ENCODE data around the gene PLIN5. TPM values are rescaled to one million over a fixed set of nuclear protein-coding genes. Genes with fewer than 3 reads are reported as not detected.

The PLIN5 gene
- total and polyA plus RNA-seq, 2 donors: 1.4 to 5.7 TPM

DNA sequence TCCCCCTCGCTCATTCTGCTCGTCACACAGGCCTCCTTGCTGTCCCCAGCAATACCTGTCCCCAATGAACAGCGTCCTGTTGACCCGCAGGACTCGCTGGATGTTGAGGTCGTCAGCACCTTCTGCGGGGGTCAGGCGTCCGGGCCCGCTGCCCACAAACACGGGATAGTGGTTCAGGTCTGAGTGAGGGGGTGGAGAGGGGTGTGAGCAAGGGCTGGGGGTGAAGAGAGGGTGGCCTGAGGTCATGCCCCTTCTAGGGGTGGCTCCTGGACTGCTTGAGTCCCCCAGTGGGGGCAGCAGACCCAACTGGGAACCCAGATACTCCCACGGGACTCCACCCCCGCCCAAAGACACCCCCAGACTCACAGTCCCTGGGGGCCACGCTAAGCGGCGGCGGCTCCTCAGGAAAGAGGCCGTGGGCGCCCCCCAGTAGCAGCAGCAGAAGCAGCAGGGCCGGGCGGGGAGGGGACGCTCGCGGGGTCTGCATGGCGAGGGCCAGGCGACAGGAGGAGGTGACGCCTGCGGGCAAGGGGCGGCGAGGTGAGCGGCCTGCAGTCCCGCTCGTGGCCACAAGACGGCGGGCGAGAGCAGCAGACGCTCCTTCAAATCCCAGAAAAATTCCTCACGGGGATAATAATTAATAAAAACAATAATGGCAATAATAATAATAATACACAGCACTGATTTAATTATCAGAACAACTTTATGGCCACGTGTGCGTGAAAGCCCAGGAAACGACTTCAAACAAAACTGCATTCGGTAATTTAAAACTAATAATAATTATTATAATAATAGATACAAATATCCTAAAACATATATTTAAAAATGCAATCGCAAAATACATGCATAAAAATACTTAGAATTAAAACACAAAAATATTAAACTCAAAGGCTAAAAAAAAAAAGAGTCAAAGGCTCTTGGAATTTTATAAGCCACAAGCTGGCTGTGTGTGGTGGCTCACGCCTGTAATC, 23.2 kb upstream of the PLIN5 start:
- H3K27ac ChIP-seq (ENCODE audit: low read depth): no peak overlapping the region
- H3K4me1 ChIP-seq (ENCODE audit: insufficient read depth): no peaks in the 10 kb centered on the region
- peak overlapping the region; percentile 18 for H3K4me3 ChIP-seq (ENCODE audit: low read depth, low read length)
- 24% methylated on average over 44 of the region's 44 CpGs for WGBS
- H3K36me3 ChIP-seq (ENCODE audit: insufficient read depth): no peaks in the 10 kb centered on the region
- no peak for DNase-seq (ENCODE audit: extremely low spot score)

DNA sequence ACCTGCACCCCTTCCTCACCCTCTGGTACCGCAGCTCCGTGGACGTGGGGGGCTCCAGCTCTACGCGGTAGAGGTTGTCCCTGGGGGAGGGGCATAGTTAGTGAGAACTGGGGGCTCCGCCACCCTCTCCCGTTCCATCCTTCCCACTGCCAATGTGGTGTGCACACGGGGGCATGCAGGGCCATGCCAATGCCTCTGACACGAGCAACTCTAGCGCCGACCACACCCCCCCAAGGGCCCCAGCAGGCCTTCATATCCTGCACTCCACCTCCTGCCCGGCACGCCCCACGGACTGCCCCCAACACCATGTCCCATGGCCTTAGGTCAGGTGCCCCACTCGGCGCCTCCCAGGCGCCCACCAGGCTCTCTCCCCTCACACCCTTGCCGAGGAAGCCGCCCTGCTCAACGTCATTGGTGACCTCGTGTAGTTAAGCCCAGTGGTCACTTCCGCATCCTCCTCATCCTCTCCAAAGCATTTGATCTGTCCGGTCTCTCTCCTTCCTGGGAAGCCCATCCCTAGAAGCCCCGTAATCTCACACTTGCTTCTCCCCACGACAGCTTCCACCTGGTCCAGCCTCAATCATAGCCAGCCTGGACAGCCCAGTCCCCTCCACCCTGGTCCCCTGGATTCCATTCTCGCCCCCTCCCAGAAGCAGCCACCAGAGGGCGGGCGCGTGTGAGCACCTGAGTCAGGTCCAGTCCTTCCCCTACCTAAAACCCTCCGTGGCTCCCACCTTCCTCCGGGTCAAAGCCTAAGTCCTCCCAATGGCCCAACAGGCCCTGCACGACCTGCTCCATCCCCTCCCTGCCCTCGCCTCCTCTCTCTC, 22.3 kb upstream of the PLIN5 start:
- Histone ChIP-seq H3K4me1 (ENCODE audit: insufficient read depth) (no peaks in the 10 kb centered on the region), H3K27ac (ENCODE audit: low read depth) (no peak overlapping the region), H3K4me3 (ENCODE audit: low read depth, low read length) (no peak overlapping the region), H3K36me3 (ENCODE audit: insufficient read depth) (no peaks in the 10 kb centered on the region)
- WGBS: 78% methylated on average over 33 of the region's 33 CpGs
- DNase-seq (ENCODE audit: extremely low spot score): no peak

DNA sequence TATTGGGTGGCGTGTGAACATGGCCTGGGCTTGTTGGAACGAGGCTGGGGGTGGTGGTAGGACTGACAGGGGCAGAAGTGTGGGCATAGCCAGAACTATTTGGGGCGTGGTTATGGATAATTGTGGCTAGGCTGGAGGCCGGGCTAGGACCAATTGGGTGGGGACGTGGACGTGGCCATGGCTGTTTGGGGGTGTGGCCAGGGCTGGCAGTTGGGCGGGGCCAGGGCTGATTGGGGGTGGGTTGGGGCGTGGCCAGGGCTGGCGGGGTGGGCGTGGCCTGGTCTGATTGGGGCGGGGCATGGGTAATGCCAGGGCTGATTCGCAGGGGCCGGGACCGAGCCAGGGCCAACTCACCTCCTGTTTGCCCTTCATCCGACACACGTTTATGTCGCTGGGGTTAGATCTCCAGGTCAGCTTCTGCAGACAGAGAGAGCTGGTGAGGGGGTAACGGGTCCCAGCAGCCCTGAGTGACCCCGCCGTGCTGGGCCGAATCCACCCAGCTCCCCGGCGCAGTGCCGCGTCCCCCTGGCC, 21.6 kb upstream of the PLIN5 start:
- 77% methylated on average over 25 of the region's 25 CpGs for WGBS
- Histone ChIP-seq H3K36me3 (ENCODE audit: insufficient read depth) (no peaks in the 10 kb centered on the region), H3K4me1 (ENCODE audit: insufficient read depth) (no peaks in the 10 kb centered on the region), H3K4me3 (ENCODE audit: low read depth, low read length) (no peak overlapping the region), H3K27ac (ENCODE audit: low read depth) (no peak overlapping the region)
- no peak for DNase-seq (ENCODE audit: extremely low spot score)

DNA sequence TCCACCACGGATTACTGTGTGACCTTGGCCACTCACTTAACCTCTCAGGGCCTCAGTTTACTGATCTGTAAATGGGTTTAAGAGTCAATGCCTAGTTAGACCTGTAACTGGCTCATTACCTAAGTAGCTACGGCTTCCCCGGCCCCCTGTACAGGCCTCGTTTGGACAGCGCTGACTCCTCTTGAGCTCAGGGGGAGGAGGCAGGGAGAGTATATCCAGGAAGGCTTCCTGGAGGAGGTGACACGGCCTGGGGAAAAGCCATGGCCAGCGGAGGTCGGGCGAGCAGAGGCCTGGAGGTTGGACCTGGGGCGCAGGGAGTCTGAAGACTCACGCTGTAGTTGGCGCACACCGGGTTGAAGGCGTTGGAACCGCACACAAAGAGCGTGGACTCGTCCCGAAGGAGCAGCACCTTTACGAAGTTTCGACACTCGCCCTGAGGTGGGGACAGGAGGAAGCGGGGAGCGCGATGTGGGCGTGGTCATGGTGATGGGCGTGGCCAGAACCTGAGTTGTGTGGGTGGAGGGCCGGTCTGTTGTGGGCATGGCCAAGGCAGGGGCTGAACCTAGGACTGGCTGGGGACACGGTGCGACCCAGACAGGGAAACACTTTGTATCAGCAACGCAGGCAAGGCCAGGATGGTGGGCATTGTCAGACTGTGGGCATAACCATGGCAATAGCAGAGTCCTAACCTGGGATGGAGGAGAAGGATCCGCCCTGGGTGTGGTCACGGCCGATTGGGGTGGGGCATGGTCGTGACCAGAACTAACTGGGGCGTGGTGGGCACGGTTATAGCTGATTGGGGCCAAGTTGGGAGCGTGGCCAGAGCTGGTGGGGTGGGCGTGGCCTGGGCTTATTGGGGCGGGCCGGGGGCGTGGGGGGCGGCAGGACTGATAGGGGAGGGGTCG, 20.9 kb upstream of the PLIN5 start:
- Histone ChIP-seq H3K27ac (ENCODE audit: low read depth) (no peak overlapping the region), H3K4me3 (ENCODE audit: low read depth, low read length) (no peak overlapping the region), H3K4me1 (ENCODE audit: insufficient read depth) (no peaks in the 10 kb centered on the region), H3K36me3 (ENCODE audit: insufficient read depth) (no peaks in the 10 kb centered on the region)
- no peak for DNase-seq (ENCODE audit: extremely low spot score)
- WGBS: 69% methylated on average over 43 of the region's 43 CpGs

GRCh38 chr19:4554717-4555116, 19.7 kb upstream of the PLIN5 start:
- WGBS: 71% methylated on average over 7 of the region's 7 CpGs
- H3K36me3 ChIP-seq (ENCODE audit: insufficient read depth): no peaks in the 10 kb centered on the region

DNA sequence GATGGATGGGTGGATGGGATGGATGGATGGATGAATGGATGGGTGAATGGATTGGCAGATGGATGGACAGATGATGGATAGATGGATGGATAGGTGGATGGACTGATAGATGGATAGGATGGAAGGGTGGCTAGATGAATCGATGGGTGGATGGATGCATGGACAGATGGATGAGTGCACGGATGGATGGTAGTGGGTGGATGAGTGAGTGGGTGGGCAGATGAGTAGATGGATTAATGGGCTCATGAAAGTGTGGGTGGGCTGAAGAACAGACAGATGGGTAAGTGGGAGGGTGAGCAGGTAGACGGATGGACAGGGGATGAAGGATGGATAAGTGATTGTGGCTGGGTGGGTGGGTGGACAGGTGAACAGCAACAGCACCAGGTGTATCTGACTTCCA, 18.8 kb upstream of the PLIN5 start:
- 71% methylated on average over 3 of the region's 3 CpGs for WGBS
- no peaks in the 10 kb centered on the region for H3K36me3 ChIP-seq (ENCODE audit: insufficient read depth)
- DNase-seq (ENCODE audit: extremely low spot score): no peak
- no peak overlapping the region for H3K27ac ChIP-seq (ENCODE audit: low read depth)
- no peaks in the 10 kb centered on the region for H3K4me1 ChIP-seq (ENCODE audit: insufficient read depth)
- no peak overlapping the region for H3K4me3 ChIP-seq (ENCODE audit: low read depth, low read length)

More at GRCh38 chr19:4554717-4555116, 19.7 kb upstream of the PLIN5 start:
- H3K27ac ChIP-seq (ENCODE audit: low read depth): no peak overlapping the region
- no peak for DNase-seq (ENCODE audit: extremely low spot score)
- no peak overlapping the region for H3K4me3 ChIP-seq (ENCODE audit: low read depth, low read length)
- no peaks in the 10 kb centered on the region for H3K4me1 ChIP-seq (ENCODE audit: insufficient read depth)

DNA sequence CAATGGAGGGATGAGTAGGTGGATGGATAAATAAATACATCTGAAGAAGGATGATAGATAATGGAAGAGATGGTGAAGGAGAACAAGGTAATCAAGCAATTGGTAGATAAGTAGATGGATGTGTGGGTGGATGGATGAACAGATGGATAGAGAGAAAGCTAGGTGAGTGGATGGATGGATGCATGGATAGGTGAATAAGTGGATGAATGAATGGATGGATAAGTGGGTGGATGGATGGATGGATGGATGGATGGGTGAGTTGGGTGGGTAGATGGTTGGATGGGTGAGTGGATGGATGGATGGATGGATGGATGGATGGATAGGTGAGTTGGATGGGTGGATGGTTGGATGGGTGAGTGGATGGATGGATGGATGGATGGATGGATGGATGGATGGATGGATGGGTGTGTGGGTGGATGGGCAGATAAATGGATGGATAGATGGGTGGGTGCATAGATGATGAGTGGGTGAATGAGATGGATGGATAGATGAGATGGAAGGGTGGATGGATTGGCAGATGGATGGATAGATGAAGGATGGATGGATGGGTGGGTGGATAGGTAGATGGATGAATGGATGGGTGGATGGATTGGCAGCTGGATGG, 18.2 kb upstream of the PLIN5 start:
- H3K27ac ChIP-seq (ENCODE audit: low read depth): no peak overlapping the region
- no peak overlapping the region for H3K4me3 ChIP-seq (ENCODE audit: low read depth, low read length)
- H3K4me1 ChIP-seq (ENCODE audit: insufficient read depth): no peaks in the 10 kb centered on the region
- no peaks in the 10 kb centered on the region for H3K36me3 ChIP-seq (ENCODE audit: insufficient read depth)
- no peak for DNase-seq (ENCODE audit: extremely low spot score)

DNA sequence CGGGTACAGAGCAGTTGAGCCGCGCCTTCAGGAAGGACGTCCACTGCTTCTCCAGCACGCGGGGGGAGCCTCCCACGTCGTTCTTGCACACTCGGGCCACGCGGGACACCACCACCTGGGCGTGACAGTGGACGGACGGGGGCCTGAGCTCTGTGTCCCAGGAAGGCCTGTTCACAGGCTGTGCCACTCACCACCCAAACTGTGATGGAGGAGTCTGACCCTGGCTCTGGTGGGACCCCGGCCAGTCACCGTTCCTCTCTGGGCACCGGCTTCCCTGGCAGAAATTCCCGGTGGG, 17.4 kb upstream of the PLIN5 start:
- Histone ChIP-seq H3K36me3 (ENCODE audit: insufficient read depth) (no peaks in the 10 kb centered on the region), H3K4me3 (ENCODE audit: low read depth, low read length) (no peak overlapping the region), H3K27ac (ENCODE audit: low read depth) (no peak overlapping the region), H3K4me1 (ENCODE audit: insufficient read depth) (no peaks in the 10 kb centered on the region)
- WGBS: 87% methylated on average over 18 of the region's 18 CpGs
- DNase-seq (ENCODE audit: extremely low spot score): no peak

DNA sequence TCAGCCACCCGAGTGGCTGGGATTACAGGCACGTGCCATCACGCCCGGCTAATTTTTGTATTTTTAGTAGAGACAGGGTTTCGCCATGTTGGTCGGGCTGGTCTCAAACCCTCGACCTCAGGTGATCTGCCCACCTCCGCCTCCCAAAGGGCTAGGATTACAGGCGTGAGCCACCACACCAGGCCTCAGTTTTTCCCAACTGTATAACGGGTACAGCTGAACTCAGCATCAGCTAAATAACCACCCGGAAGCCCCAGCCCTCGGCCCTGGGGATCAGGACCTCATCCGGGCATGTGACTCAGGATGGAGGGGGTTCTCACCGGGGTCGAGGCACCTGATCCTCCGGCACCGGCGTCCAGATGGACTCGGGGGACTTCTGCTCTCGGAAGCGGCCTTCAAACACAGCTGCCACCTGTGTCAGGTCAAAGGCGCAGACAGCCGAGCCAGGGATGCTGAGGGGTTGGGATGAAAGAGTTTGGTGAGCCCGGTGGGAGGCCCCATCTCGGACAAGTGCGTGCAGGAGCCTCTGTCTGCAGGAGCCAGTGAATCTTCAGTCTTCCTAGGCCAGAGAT, 15.5 kb upstream of the PLIN5 start:
- Histone ChIP-seq H3K4me3 (ENCODE audit: low read depth, low read length) (no peak overlapping the region), H3K27ac (ENCODE audit: low read depth) (no peak overlapping the region), H3K4me1 (ENCODE audit: insufficient read depth) (no peaks in the 10 kb centered on the region), H3K36me3 (ENCODE audit: insufficient read depth) (no peaks in the 10 kb centered on the region)
- DNase-seq (ENCODE audit: extremely low spot score): no peak
- WGBS: 88% methylated on average over 26 of the region's 26 CpGs

- no peak overlapping the region for H3K27ac ChIP-seq (ENCODE audit: low read depth)
- no peaks in the 10 kb centered on the region for H3K36me3 ChIP-seq (ENCODE audit: insufficient read depth)
- no peak for DNase-seq (ENCODE audit: extremely low spot score)
- 87% methylated on average over 18 of the region's 18 CpGs for WGBS
- H3K4me3 ChIP-seq (ENCODE audit: low read depth, low read length): no peak overlapping the region
- H3K4me1 ChIP-seq (ENCODE audit: insufficient read depth): no peaks in the 10 kb centered on the region
These were observed 15.0 kb upstream of the PLIN5 start for GRCh38 chr19:4550018-4550417.

- WGBS: 69% methylated on average over 14 of the region's 14 CpGs
- Histone ChIP-seq H3K4me3 (ENCODE audit: low read depth, low read length) (no peak overlapping the region), H3K36me3 (ENCODE audit: insufficient read depth) (no peaks in the 10 kb centered on the region), H3K27ac (ENCODE audit: low read depth) (no peak overlapping the region), H3K4me1 (ENCODE audit: insufficient read depth) (no peaks in the 10 kb centered on the region)
- no peak for DNase-seq (ENCODE audit: extremely low spot score)
These were observed 13.2 kb upstream of the PLIN5 start for GRCh38 chr19:4548238-4548584.

GRCh38 chr19:4547303-4548237, 12.5 kb upstream of the PLIN5 start:
- Histone ChIP-seq H3K4me1 (ENCODE audit: insufficient read depth) (no peaks in the 10 kb centered on the region), H3K4me3 (ENCODE audit: low read depth, low read length) (no peak overlapping the region), H3K27ac (ENCODE audit: low read depth) (no peak overlapping the region), H3K36me3 (ENCODE audit: insufficient read depth) (no peaks in the 10 kb centered on the region)
- DNase-seq (ENCODE audit: extremely low spot score): no peak
- 68% methylated on average over 32 of the region's 32 CpGs for WGBS

Data from urinary bladder (tissue), 4 donors.